Parathyroid adenoma (tissue), 2 donors: ENCODE measurements around the gene ETFDH.

Source experiments
- H2AFZ ChIP-seq: fragments of 300-600 bp; sonication (generic); one replicate; pipeline ENCODE4 v1.7.0; 2017; ENCODE audit warnings: antibody characterized with exemption, mild to moderate bottlenecking
- H3K27ac ChIP-seq: fragments of 300-600 bp; sonication (generic); one replicate; pipeline ENCODE4 v1.7.0; 2017
- H3K27me3 ChIP-seq: fragments of 300-600 bp; sonication (generic); one replicate; pipeline ENCODE4 v1.7.0; 2017; ENCODE audit warnings: low read length; ENCODE audit not compliant: control insufficient read depth, insufficient read depth
- H3K36me3 ChIP-seq: fragments of 300-600 bp; sonication (generic); one replicate; pipeline ENCODE4 v1.7.0; 2017; ENCODE audit warnings: low read length; ENCODE audit not compliant: control insufficient read depth, insufficient read depth
- H3K4me1 ChIP-seq: fragments of 300-600 bp; sonication (generic); one replicate; pipeline ENCODE4 v1.7.0; 2017; ENCODE audit warnings: control low read depth
- H3K4me2 ChIP-seq: fragments of 300-600 bp; sonication (generic); one replicate; pipeline ENCODE4 v1.7.0; 2017; ENCODE audit warnings: low read length
- H3K4me3 ChIP-seq: fragments of 300-600 bp; sonication (generic); one replicate; pipeline ENCODE4 v1.7.0; 2017; ENCODE audit warnings: low read depth, low read length
- H3K79me2 ChIP-seq: fragments of 300-600 bp; sonication (generic); one replicate; pipeline ENCODE4 v1.7.0; 2017; ENCODE audit warnings: control low read depth
- H3K9ac ChIP-seq: fragments of 300-600 bp; sonication (generic); one replicate; pipeline ENCODE4 v1.7.0; 2017; ENCODE audit warnings: mild to moderate bottlenecking
- H3K9me3 ChIP-seq: fragments of 300-600 bp; sonication (generic); one replicate; pipeline ENCODE4 v1.7.0; 2017; ENCODE audit warnings: low read length; ENCODE audit not compliant: control insufficient read depth
- TF ChIP-seq, protein P1 (sequence below): fragments of 300-600 bp; sonication (generic); IDR thresholded peaks from one replicate; pipeline ENCODE4 v1.7.0; 2017; ENCODE audit warnings: antibody characterized with exemption, mild to moderate bottlenecking
- donor health status: primary hyperparathyroidism.

The ETFDH gene

DNA sequence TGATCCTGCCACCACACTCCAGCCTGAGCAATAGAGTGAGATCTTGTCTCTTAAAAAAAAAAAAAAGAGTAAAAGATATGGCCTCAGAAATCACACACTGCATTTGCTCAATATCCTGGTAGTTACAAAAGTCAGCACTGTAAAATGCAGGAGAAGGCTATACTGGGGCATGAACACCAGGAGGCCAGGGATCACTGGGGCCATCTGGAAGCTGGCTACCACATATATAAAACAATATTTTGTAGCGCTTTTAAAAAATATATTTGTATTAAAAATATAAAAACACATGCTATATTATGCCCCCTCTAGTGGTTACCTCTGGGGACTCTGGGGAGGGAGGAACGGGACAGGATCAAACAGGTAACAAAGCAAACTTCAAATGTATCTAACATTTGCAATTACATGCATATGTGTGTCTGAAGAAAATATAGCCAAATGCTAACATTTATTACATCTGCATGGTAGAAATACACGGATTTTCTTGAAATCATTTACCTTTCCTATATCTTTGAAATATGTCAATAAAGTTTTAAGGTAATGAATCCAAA lies 4.4 kb upstream of the ETFDH start:
- H3K36me3 ChIP-seq, result no peaks in the 10 kb centered on the region
- no peak overlapping the region for H3K27ac ChIP-seq
- no peak overlapping the region for H3K4me3 ChIP-seq
- H3K9ac ChIP-seq, result no peak overlapping the region
- TF ChIP-seq, protein P1, sequence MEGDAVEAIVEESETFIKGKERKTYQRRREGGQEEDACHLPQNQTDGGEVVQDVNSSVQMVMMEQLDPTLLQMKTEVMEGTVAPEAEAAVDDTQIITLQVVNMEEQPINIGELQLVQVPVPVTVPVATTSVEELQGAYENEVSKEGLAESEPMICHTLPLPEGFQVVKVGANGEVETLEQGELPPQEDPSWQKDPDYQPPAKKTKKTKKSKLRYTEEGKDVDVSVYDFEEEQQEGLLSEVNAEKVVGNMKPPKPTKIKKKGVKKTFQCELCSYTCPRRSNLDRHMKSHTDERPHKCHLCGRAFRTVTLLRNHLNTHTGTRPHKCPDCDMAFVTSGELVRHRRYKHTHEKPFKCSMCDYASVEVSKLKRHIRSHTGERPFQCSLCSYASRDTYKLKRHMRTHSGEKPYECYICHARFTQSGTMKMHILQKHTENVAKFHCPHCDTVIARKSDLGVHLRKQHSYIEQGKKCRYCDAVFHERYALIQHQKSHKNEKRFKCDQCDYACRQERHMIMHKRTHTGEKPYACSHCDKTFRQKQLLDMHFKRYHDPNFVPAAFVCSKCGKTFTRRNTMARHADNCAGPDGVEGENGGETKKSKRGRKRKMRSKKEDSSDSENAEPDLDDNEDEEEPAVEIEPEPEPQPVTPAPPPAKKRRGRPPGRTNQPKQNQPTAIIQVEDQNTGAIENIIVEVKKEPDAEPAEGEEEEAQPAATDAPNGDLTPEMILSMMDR, result no peak
- H2AFZ ChIP-seq, result no peak overlapping the region
- H3K79me2 ChIP-seq, result peaks cover 3% of the 10 kb centered on the region
- H3K27me3 ChIP-seq, result no peaks in the 10 kb centered on the region
- H3K4me1 ChIP-seq, result no peaks in the 10 kb centered on the region
- no peak overlapping the region for H3K4me2 ChIP-seq
- H3K9me3 ChIP-seq, result no peaks in the 10 kb centered on the region

DNA sequence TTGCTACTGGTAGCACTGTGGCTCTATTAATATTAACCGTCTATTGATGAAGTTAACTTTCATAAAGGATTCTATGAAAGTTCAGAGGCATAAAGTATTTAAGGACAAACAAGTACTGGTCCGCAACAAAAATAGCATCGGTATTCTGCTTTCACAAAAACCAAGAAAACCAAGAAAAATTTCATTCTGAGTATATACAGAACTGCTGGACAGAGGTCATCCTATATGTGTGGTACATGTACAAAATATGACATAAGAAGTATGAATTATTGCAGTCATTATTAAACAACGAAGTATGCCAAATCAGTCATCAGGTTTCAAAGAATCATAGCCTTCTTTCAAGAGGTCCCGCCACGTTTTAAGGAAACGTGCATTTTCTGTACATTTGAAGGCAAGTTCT lies 2.8 kb upstream of the ETFDH start:
- TF ChIP-seq, protein P1, result no peak
- no peaks in the 10 kb centered on the region for H3K4me1 ChIP-seq
- no peaks in the 10 kb centered on the region for H3K9me3 ChIP-seq
- H2AFZ ChIP-seq, result no peak overlapping the region
- no peak overlapping the region for H3K4me2 ChIP-seq
- no peak overlapping the region for H3K27ac ChIP-seq
- H3K9ac ChIP-seq, result no peak overlapping the region
- peaks cover 8% of the 10 kb centered on the region for H3K79me2 ChIP-seq
- no peaks in the 10 kb centered on the region for H3K36me3 ChIP-seq
- no peaks in the 10 kb centered on the region for H3K27me3 ChIP-seq
- H3K4me3 ChIP-seq, result no peak overlapping the region

DNA sequence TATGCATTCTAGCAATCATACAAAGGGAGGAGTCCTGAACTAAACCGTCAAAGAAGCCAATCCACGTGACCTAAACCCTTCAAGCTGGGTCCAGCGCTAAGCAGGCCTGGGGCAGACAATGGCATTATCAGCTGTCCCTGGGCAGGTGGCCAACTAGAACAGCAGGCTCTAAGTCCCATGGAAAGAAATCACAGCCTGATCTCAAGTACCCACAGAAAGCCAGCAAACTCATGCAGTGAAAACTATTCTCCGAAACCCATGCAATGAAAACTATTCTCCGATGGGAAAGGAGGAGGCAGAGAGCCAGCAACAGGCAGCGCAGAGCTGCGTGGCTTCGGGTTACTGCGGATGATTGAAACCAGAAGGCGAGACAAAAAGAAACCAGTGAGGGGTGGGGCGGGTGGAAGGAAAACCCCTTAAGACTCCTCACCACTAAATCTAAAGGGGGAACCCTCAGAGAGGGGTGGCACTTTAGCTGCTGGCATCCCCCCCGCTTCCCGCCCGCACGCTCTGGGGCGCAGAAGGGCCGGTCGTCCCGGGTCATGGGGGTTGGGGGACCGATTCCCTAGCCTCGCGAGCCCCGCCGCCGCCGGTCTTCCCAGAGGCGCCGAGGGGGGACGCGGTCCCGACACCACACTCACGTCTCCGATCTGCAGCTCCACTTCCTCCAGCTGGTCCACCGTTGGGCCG lies 976 bp upstream of the ETFDH start:
- Histone ChIP-seq H3K9ac (no peak overlapping the region), H3K27ac (peak overlapping the region; percentile 94), H3K36me3 (no peaks in the 10 kb centered on the region), H3K4me3 (peak overlapping the region; percentile 89), H2AFZ (peak overlapping the region; percentile 95), H3K4me1 (no peaks in the 10 kb centered on the region), H3K27me3 (no peaks in the 10 kb centered on the region), H3K9me3 (no peaks in the 10 kb centered on the region), H3K4me2 (peak overlapping the region; percentile 64), H3K79me2 (peaks cover 8% of the 10 kb centered on the region)
- TF ChIP-seq, protein P1, result no peak

DNA sequence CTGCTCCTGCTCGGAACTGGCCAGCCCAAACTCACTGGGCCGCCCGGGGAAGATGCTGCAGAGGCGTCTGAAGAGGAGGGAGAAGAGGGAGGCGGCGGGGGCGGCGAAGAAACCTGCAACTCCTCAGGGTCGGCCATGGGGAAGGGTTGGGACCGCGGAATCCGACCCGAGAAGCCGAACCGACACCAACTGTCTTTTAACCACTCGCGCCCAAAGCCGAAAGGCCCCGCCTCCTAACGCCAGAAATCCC lies 506 bp upstream of the ETFDH start, which contains the start of gene C4orf46:
Gene C4orf46, minus strand, starts transcription at position 223 of the 250 bp plus-strand sequence. Its CDS starts 86 bp downstream, at position 137.
- H3K36me3 ChIP-seq, result no peaks in the 10 kb centered on the region
- H3K9me3 ChIP-seq, result no peaks in the 10 kb centered on the region
- peak within 1 kb of the TSS; percentile 64 for H3K4me2 ChIP-seq
- peak within 1 kb of the TSS; percentile 94 for H3K27ac ChIP-seq
- TF ChIP-seq, protein P1, result no peak
- peak within 1 kb of the TSS; percentile 95 for H2AFZ ChIP-seq
- H3K4me1 ChIP-seq, result no peaks in the 10 kb centered on the region
- H3K27me3 ChIP-seq, result no peaks in the 10 kb centered on the region
- peak within 1 kb of the TSS; percentile 89 for H3K4me3 ChIP-seq
- H3K9ac ChIP-seq, result peak within 1 kb of the TSS; percentile 61
- H3K79me2 ChIP-seq, result peaks cover 8% of the 10 kb centered on the region

DNA sequence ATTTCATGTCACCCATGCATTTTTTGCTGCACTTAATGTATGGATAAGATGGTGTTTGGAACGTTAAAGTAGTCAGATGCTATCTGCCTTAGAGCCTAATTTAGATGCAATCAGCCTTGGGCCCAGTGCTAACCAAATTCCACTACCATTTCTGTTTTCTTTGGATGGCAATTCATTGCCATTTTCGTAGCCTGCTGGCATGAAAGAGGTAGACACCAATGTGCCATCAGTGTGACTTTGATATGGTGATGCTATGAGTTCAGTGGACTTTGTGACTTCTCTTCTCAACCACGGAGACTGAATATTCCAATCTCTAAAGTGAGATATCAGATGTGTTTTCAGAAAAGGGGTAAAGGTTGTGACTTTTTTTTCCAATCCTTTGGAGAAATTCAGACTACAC lies 1.5 kb downstream of the ETFDH start:
- no peaks in the 10 kb centered on the region for H3K27me3 ChIP-seq
- H3K4me1 ChIP-seq, result no peaks in the 10 kb centered on the region
- H2AFZ ChIP-seq, result no peak overlapping the region
- H3K4me3 ChIP-seq, result no peak overlapping the region
- TF ChIP-seq, protein P1, result no peak
- H3K79me2 ChIP-seq, result peaks cover 8% of the 10 kb centered on the region
- H3K9ac ChIP-seq, result no peak overlapping the region
- no peak overlapping the region for H3K4me2 ChIP-seq
- H3K36me3 ChIP-seq, result no peaks in the 10 kb centered on the region
- H3K27ac ChIP-seq, result no peak overlapping the region
- no peaks in the 10 kb centered on the region for H3K9me3 ChIP-seq
